ENCODE results near the gene REM2. TPM values are rescaled to one million over a fixed set of nuclear protein-coding genes. Genes with fewer than 3 reads are reported as not detected.

Gene REM2
- total and polyA plus RNA-seq, 10 donors = 1.4 to 5.8 (median 3.2) TPM

DNA sequence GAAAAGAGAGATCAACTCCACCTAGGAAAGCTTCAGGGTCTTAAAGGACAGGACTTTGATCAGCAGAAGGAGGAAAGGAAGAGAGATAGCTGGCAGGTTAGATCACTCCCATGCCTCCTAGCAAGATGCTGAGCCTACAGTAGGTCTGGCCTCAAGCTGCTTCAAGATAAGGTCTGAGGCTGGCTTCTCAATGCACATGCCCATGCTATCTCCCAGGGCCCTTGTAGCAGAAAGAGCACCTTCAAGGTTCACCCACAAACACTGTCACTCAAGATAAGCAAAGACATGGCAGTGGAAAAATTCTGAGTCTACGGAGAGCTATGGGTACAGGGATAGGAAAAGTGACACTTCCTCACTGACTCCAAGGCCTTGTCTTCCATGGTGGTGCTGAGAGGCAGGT, 14.3 kb downstream of the REM2 start:
- DNase-seq = no peak

GRCh38 chr14:22898302-22899090, 15.5 kb downstream of the REM2 start:
- DNase-seq = no peak
- Histone ChIP-seq H3K4me3 (no peak overlapping the region), H3K4me1 (peaks cover 0 to 14% (median 6%) of the 10 kb centered on the region in 6 donors), H3K27me3 (replicated peaks in 1 of 7) (no peaks in the 10 kb centered on the region), H3K27ac (peak overlapping the region in 1 of 8 donors; percentile 27), H3K36me3 (peaks cover 3 to 81% (median 36%) of the 10 kb centered on the region in 6 donors), H3K9me3 (no peaks in the 10 kb centered on the region)
- TF ChIP-seq POLR2A (IDR thresholded peaks at IDR 0.05) (no peak), CTCF (IDR thresholded peaks at IDR 0.05 in 8 of 11, conservative IDR thresholded peaks at IDR 0.05 in 3 of 11) (no peak), POLR2AphosphoS5 (IDR thresholded peaks at IDR 0.05) (no peak)
- intact Hi-C loops (cut with DNase I; ENCODE audit: low total_unique reads) = no loop called here
- 69 to 87% (median 75%) methylated on average over 8 of the region's 8 CpGs for WGBS, 5 donors

More for the DNA sequence above, 14.3 kb downstream of the REM2 start:
- WGBS, 5 donors = 80 to 100% (median 95%) methylated on average over 1 of the region's 1 CpG
- no peaks in the 10 kb centered on the region for H3K27me3 ChIP-seq (replicated peaks in 1 of 7)
- intact Hi-C loops (cut with DNase I; ENCODE audit: low total_unique reads) = no loop called here
- H3K4me3 ChIP-seq = no peak overlapping the region
- no peaks in the 10 kb centered on the region for H3K9me3 ChIP-seq
- peaks cover 0 to 81% (median 25%) of the 10 kb centered on the region in 6 donors for H3K36me3 ChIP-seq
- H3K27ac ChIP-seq = peak overlapping the region in 1 of 8 donors; percentile 27
- peaks cover 0 to 14% (median 6%) of the 10 kb centered on the region in 6 donors for H3K4me1 ChIP-seq
- no peak for TF ChIP-seq POLR2A (IDR thresholded peaks at IDR 0.05)
- TF ChIP-seq POLR2AphosphoS5 (IDR thresholded peaks at IDR 0.05) = no peak
- TF ChIP-seq CTCF (IDR thresholded peaks at IDR 0.05 in 8 of 11, conservative IDR thresholded peaks at IDR 0.05 in 3 of 11) = no peak

- no peaks in the 10 kb centered on the region for H3K9me3 ChIP-seq
- H3K27me3 ChIP-seq (replicated peaks in 1 of 7) = no peaks in the 10 kb centered on the region
- 50 to 61% (median 58%) methylated on average over 3 of the region's 3 CpGs for WGBS, 5 donors
- H3K4me3 ChIP-seq = no peak overlapping the region
- H3K27ac ChIP-seq = peak overlapping the region in 3 of 8 donors; percentile 19 to 65 (median 48)
- TF ChIP-seq POLR2AphosphoS5 (IDR thresholded peaks at IDR 0.05) (no peak), POLR2A (IDR thresholded peaks at IDR 0.05) (no peak), CTCF (IDR thresholded peaks at IDR 0.05 in 8 of 11, conservative IDR thresholded peaks at IDR 0.05 in 3 of 11) (peak; percentile 22 to 80 (median 54))
- H3K36me3 ChIP-seq = peaks cover 12 to 86% (median 53%) of the 10 kb centered on the region in 6 donors
- no peak for DNase-seq
- intact Hi-C loops (cut with DNase I; ENCODE audit: low total_unique reads) = no loop called here
- H3K4me1 ChIP-seq = peaks cover 0 to 14% (median 6%) of the 10 kb centered on the region in 6 donors
Measured at GRCh38 chr14:22900081-22900799, 17.2 kb downstream of the REM2 start.

- DNase-seq = no peak
- intact Hi-C loops (cut with DNase I; ENCODE audit: low total_unique reads) = no loop called here
- WGBS, 5 donors = 92 to 98% (median 97%) methylated on average over 7 of the region's 7 CpGs
- no peak overlapping the region for H3K4me3 ChIP-seq
- TF ChIP-seq POLR2AphosphoS5 (IDR thresholded peaks at IDR 0.05) = peak in 1 of 3 donors; percentile 18
- no peak for TF ChIP-seq CTCF (IDR thresholded peaks at IDR 0.05 in 8 of 11, conservative IDR thresholded peaks at IDR 0.05 in 3 of 11)
- TF ChIP-seq POLR2A (IDR thresholded peaks at IDR 0.05) = no peak
- peaks cover 0 to 14% (median 6%) of the 10 kb centered on the region in 6 donors for H3K4me1 ChIP-seq
- no peak overlapping the region for H3K27ac ChIP-seq
- H3K36me3 ChIP-seq = peaks cover 19 to 99% (median 69%) of the 10 kb centered on the region in 6 donors
- H3K27me3 ChIP-seq (replicated peaks in 1 of 7) = no peaks in the 10 kb centered on the region
- no peaks in the 10 kb centered on the region for H3K9me3 ChIP-seq
Measured at GRCh38 chr14:22901799-22902198, 18.8 kb downstream of the REM2 start.
